Stimulated activated CD4-positive, alpha-beta T cell treated with anti-CD3 and anti-CD28 coated beads, Interleukin-2, amount 100 ng/mL, for 4 hours (primary cell): Measurements from ENCODE around the gene SPAAR.

ENCODE experiments used
- DNase-seq: peaks from one replicate; pipeline ENCODE4 v3.0.0-alpha.2; 2020; ENCODE audit warnings: low read depth

SPAAR gene

DNA sequence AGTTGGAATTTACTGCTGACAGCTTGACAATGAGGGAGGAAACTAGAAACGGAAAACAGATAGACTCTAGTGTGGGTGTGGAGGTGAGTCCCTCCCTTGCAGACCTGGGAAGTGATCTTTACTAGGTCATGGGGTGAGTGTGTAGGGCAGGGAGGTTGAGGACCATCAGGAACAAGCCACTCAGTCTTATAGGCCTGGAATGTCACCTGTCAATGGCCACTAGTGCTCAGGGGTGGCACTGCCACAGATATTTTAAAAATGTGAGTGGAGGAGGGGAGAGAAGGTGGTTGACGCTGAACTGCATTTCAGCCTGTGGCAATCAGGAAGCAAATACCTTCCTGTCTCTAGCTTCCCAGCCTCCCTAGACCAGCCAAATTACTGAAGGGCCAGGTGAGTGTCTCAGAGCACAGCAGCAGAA is 39.6 kb downstream of the SPAAR start:
- no peak for DNase-seq

DNA sequence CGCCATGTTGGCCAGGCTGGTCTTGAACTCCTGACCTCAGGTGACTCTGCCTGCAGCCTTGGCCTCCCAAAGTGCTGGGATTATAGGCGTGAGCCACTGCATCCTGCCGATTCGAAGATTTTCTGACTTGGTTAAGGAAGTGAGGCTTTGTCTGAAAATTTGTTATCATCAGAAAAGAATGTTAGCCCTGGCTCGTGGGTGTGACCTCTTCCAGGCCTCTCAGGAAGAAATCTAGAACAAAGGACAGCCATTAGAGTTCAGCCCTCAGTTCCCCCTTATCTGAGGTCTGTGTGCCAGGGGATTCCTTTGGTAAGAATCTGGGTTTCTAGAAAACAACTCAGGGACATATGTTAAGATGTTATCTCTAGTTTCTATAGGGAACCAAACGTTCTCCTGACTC is 42.4 kb downstream of the SPAAR start:
- DNase-seq = no peak

DNA sequence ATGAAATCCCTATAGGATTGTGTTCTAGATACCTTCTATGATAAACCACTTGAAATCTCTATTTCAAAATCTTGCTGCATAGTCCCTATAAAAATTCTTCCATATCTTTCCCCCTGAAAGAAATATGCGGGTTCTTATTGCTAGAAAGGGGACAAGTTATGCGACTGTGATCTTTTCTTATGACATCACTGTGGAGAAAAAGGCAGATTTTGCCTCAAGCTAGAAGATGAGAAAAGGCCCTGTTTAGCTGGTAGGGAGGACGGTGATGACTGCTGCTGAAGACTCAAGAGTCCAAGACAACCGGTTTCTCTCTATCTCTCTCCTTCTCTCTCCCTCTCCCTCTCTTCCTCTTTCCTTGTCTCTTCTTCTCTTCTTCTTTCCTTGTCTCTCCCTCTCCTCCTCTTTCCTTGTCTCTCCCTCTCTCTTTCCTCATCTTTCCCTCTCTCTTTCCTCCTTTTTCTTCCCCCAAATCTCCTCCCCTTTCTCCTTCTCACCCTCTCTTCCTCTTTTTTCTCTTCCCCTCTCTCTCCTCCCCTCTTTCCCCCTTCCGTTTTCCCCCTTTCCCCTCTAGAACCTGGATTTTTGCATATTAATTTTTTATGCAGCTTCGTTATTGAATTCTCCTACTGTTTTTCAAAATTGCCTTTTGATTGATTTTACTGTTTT is 43.4 kb downstream of the SPAAR start:
- DNase-seq = no peak

DNA sequence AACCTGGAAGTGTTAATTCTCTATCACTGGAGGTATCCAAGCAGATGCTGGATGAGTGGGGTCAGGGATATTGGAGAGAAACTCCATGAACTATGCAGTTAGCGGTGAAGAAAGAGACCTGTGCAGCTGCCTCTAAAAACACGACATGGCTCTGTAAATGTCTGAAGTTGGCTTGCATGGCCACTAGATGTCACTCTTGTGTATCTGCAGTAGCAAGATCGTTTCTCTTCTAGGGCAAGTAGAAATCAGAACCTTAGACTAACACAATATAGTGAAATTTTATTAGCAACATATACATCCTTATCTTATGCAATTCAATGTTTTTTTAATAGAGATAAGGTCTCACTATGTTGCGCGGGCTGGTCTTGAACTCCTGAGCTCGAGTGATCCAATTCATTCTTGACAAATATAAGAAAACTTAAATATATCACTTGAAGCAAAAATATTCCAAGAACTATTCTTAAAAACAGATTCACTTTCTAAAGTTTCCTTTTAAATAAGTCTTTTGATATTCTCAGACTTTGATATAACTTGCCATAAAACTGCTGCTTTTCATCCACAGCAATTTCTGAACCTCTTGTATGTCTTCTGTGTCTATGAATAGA is 45.8 kb downstream of the SPAAR start:
- peak; percentile 32 for DNase-seq

- no peak for DNase-seq
Measured at GRCh38 chr9:35956651-35957050, 47.4 kb downstream of the SPAAR start.

- no peak for DNase-seq
Measured at GRCh38 chr9:35958104-35958837, 49.0 kb downstream of the SPAAR start, which contains the start of gene OR2S2. Gene OR2S2 (minus strand): TSS chr9:35958154. CDS start chr9:35958098, 56 bp downstream.

GRCh38 chr9:35960039-35960655 is 50.9 kb downstream of the SPAAR start:
- DNase-seq = no peak
